Activated CD4-positive, alpha-beta memory T cell treated with anti-CD3 and anti-CD28 coated beads, Interleukin-2, amount 10 ng/mL, durations not matched to agents 7 days and 5 days (primary cell): ENCODE data around the gene CIAPIN1. TPM values are rescaled to one million over a fixed set of nuclear protein-coding genes. Genes with fewer than 3 reads are reported as not detected.

Source experiments
- CTCF ChIA-PET: fragments of 350-600 bp; sonication (Branson Sonifier 250); formaldehyde crosslinking; loops from one replicate; lab custom pipeline; 2021; ENCODE audit warnings: antibody characterized with exemption, inconsistent platforms; lab: Charles Lee
- POLR2A ChIA-PET: fragments of 350-600 bp; sonication (Branson Sonifier 250); formaldehyde crosslinking; loops from one replicate; lab custom pipeline; 2021; ENCODE audit warnings: antibody characterized with exemption; lab: Charles Lee
- DNase-seq: peaks from one replicate; pipeline ENCODE4 v3.0.0-alpha.2; 2020
- H3K27ac Mint-ChIP-seq: one replicate; pipeline ENCODE4 v1.8.0; 2021; ENCODE audit warnings: mild to moderate bottlenecking, mixed read lengths
- H3K27me3 Mint-ChIP-seq: one replicate; pipeline ENCODE4 v1.8.0; 2021; ENCODE audit warnings: mixed read lengths
- H3K36me3 Mint-ChIP-seq: one replicate; pipeline ENCODE4 v1.8.0; 2021; ENCODE audit warnings: low read depth, mixed read lengths
- H3K4me1 Mint-ChIP-seq: one replicate; pipeline ENCODE4 v1.8.0; 2021; ENCODE audit warnings: mixed read lengths
- H3K4me3 Mint-ChIP-seq: one replicate; pipeline ENCODE4 v1.8.0; 2021; ENCODE audit warnings: mild to moderate bottlenecking, mixed read lengths
- H3K9me3 Mint-ChIP-seq: one replicate; pipeline ENCODE4 v1.8.0; 2021; ENCODE audit warnings: mixed read lengths
- total RNA-seq, 2 experiments: library from RNA; stranded (reverse); gene quantifications; one replicate each; pipeline ENCODE4 v1.2.3, GENCODE V29; 2021

Gene CIAPIN1
- total RNA-seq, 2 experiments from 2014 or later: 35.8 to 36.1 TPM

GRCh38 chr16:57381791-57382534, 65.2 kb downstream of the CIAPIN1 start:
- DNase-seq: no peak
- Mint-ChIP-seq H3K36me3 (no peaks in the 10 kb centered on the region), H3K27ac (no peak overlapping the region), H3K4me1 (peaks cover 9% of the 10 kb centered on the region), H3K27me3 (no peaks in the 10 kb centered on the region), H3K4me3 (no peak overlapping the region), H3K9me3 (no peaks in the 10 kb centered on the region)
- ChIA-PET CTCF (no interaction called here), POLR2A (no interaction called here)

- peaks cover 9% of the 10 kb centered on the region for H3K4me1 Mint-ChIP-seq
- H3K36me3 Mint-ChIP-seq: no peaks in the 10 kb centered on the region
- DNase-seq: no peak
- no peak overlapping the region for H3K4me3 Mint-ChIP-seq
- H3K27ac Mint-ChIP-seq: no peak overlapping the region
- ChIA-PET CTCF (no interaction called here), POLR2A (no interaction called here)
- H3K27me3 Mint-ChIP-seq: peaks cover 5% of the 10 kb centered on the region
- H3K9me3 Mint-ChIP-seq: no peaks in the 10 kb centered on the region
These were observed 66.3 kb downstream of the CIAPIN1 start for GRCh38 chr16:57380671-57381462.

- Mint-ChIP-seq H3K9me3 (no peaks in the 10 kb centered on the region), H3K27ac (no peak overlapping the region), H3K4me1 (peaks cover 9% of the 10 kb centered on the region), H3K36me3 (no peaks in the 10 kb centered on the region), H3K4me3 (no peak overlapping the region), H3K27me3 (peaks cover 5% of the 10 kb centered on the region)
- DNase-seq: no peak
- CTCF ChIA-PET: no interaction called here
- POLR2A ChIA-PET: no interaction called here
These were observed 67.6 kb downstream of the CIAPIN1 start for GRCh38 chr16:57379579-57379978.

Other genes with a start within 250 kb of the CIAPIN1 start
- 10 to 100 TPM; 32.8 to 32.9 TPM for gene ARL2BP, start 202.1 kb downstream of the CIAPIN1 start, total RNA-seq
- gene PLLP, start 162.7 kb downstream of the CIAPIN1 start, total RNA-seq: under 1 TPM in 1 of 2 experiments, not detected in 1; 0.18 TPM
- under 1 TPM in 1 of 2 experiments, not detected in 1; 0.10 TPM for gene CCL22, start 88.6 kb downstream of the CIAPIN1 start, total RNA-seq
- not detected for gene CX3CL1, start 74.9 kb downstream of the CIAPIN1 start, total RNA-seq
- not detected for gene CCL17, start 42.6 kb downstream of the CIAPIN1 start, total RNA-seq
- 10 to 100 TPM; 28.5 to 29.0 TPM for gene COQ9, start 94 bp upstream of the CIAPIN1 start, total RNA-seq
- 10 to 100 TPM; 47.8 to 48.8 TPM for gene POLR2C, start 15.3 kb upstream of the CIAPIN1 start, total RNA-seq
- 1 to 10 TPM; 2.5 to 3.4 TPM for gene DOK4, start 39.1 kb upstream of the CIAPIN1 start, total RNA-seq
- gene CCDC102A, start 89.2 kb upstream of the CIAPIN1 start, total RNA-seq: 1 to 10 TPM; 9.1 to 9.7 TPM
- gene ADGRG5, start 95.3 kb upstream of the CIAPIN1 start, total RNA-seq: 10 to 100 TPM; 12.3 to 12.4 TPM
- gene ADGRG1, start 181.2 kb upstream of the CIAPIN1 start, total RNA-seq: 1 to 10 TPM; 7.4 to 8.3 TPM
- not detected for gene ADGRG3, start 220.9 kb upstream of the CIAPIN1 start, total RNA-seq
- not detected for gene DRC7, start 247.4 kb upstream of the CIAPIN1 start, total RNA-seq